Mesodermal cell (in vitro differentiated cells): ENCODE measurements around the gene CD81.

Experiments
- H3K27ac ChIP-seq: 2 replicates; pipeline ENCODE4 v1.7.0; 2013; ENCODE audit warnings: mild to moderate bottlenecking, low read depth, low read length, moderate library complexity; ENCODE audit not compliant: severe bottlenecking
- H3K36me3 ChIP-seq: 2 replicates; pipeline ENCODE4 v1.7.1; 2013; ENCODE audit warnings: mild to moderate bottlenecking, low read length, moderate library complexity; ENCODE audit not compliant: control insufficient read depth, insufficient read depth
- H3K4me1 ChIP-seq: one replicate; pipeline ENCODE4 v1.7.1; 2013; ENCODE audit warnings: mild to moderate bottlenecking, low read length; ENCODE audit not compliant: insufficient read depth, control insufficient read depth, poor library complexity, severe bottlenecking
- H3K4me3 ChIP-seq: 2 replicates; pipeline ENCODE4 v1.7.0; 2013; ENCODE audit warnings: low read length, control low read depth, mild to moderate bottlenecking; ENCODE audit not compliant: insufficient read depth, poor library complexity, severe bottlenecking; ENCODE audit errors: extremely low read depth
- H3K9me3 ChIP-seq: 2 replicates; pipeline ENCODE4 v1.7.1; 2013; ENCODE audit warnings: mild to moderate bottlenecking, low read length, moderate library complexity; ENCODE audit not compliant: control insufficient read depth
- WGBS, 2 experiments: methylation state at CpG; one replicate each; pipeline ENCODE4 v1.1.5; 2013; ENCODE audit warnings: missing lambda C conversion rate in 2 of 2; ENCODE audit not compliant: insufficient coverage in 2 of 2; 5-methylcytosine and 5-hydroxymethylcytosine counted together

CD81 gene

GRCh38 chr11:2406878-2407410, 29.8 kb downstream of the CD81 start:
- Histone ChIP-seq H3K9me3 (no peaks in the 10 kb centered on the region), H3K27ac (no peak overlapping the region), H3K36me3 (peaks cover 26% of the 10 kb centered on the region), H3K4me1 (peaks cover 8% of the 10 kb centered on the region), H3K4me3 (no peak overlapping the region)
- 88 to 89% methylated on average over 23 to 24 of the region's 24 CpGs for WGBS, 2 experiments

- peak overlapping the region; percentile 55 for H3K27ac ChIP-seq
- H3K4me3 ChIP-seq = no peak overlapping the region
- H3K9me3 ChIP-seq = no peaks in the 10 kb centered on the region
- peaks cover 5% of the 10 kb centered on the region for H3K4me1 ChIP-seq
- 81 to 94% methylated on average over 7 of the region's 11 CpGs for WGBS, 2 experiments
- H3K36me3 ChIP-seq = peaks cover 10% of the 10 kb centered on the region
Measured at GRCh38 chr11:2408671-2409070, 31.6 kb downstream of the CD81 start.

- H3K27ac ChIP-seq = peak overlapping the region; percentile 55
- H3K4me1 ChIP-seq = peaks cover 5% of the 10 kb centered on the region
- H3K36me3 ChIP-seq = peaks cover 5% of the 10 kb centered on the region
- 91% methylated on average over 9 to 12 of the region's 16 CpGs for WGBS, 2 experiments
- no peaks in the 10 kb centered on the region for H3K9me3 ChIP-seq
- H3K4me3 ChIP-seq = no peak overlapping the region
Measured at GRCh38 chr11:2409126-2409525, 32.0 kb downstream of the CD81 start.

GRCh38 chr11:2409611-2410468, 32.7 kb downstream of the CD81 start:
- Histone ChIP-seq H3K4me1 (peaks cover 5% of the 10 kb centered on the region), H3K27ac (peak overlapping the region; percentile 55), H3K4me3 (no peak overlapping the region), H3K36me3 (no peaks in the 10 kb centered on the region), H3K9me3 (no peaks in the 10 kb centered on the region)
- 85 to 89% methylated on average over 38 to 40 of the region's 42 CpGs for WGBS, 2 experiments

GRCh38 chr11:2410616-2411015, 33.5 kb downstream of the CD81 start:
- Histone ChIP-seq H3K9me3 (no peaks in the 10 kb centered on the region), H3K36me3 (no peaks in the 10 kb centered on the region), H3K27ac (no peak overlapping the region), H3K4me1 (peaks cover 5% of the 10 kb centered on the region), H3K4me3 (no peak overlapping the region)
- 92 to 95% methylated on average over 6 to 9 of the region's 9 CpGs for WGBS, 2 experiments

GRCh38 chr11:2411446-2412305, 34.6 kb downstream of the CD81 start:
- WGBS, 2 experiments = 91 to 95% methylated on average over 28 to 29 of the region's 30 CpGs
- no peaks in the 10 kb centered on the region for H3K9me3 ChIP-seq
- no peak overlapping the region for H3K4me3 ChIP-seq
- no peak overlapping the region for H3K27ac ChIP-seq
- H3K36me3 ChIP-seq = no peaks in the 10 kb centered on the region
- peaks cover 5% of the 10 kb centered on the region for H3K4me1 ChIP-seq

GRCh38 chr11:2412323-2412722, 35.2 kb downstream of the CD81 start:
- Histone ChIP-seq H3K4me1 (peaks cover 5% of the 10 kb centered on the region), H3K27ac (no peak overlapping the region), H3K4me3 (no peak overlapping the region), H3K36me3 (no peaks in the 10 kb centered on the region), H3K9me3 (no peaks in the 10 kb centered on the region)
- WGBS, 2 experiments = 93 to 98% methylated on average over 6 of the region's 6 CpGs

- Histone ChIP-seq H3K36me3 (no peaks in the 10 kb centered on the region), H3K9me3 (no peaks in the 10 kb centered on the region), H3K4me3 (no peak overlapping the region), H3K4me1 (peaks cover 5% of the 10 kb centered on the region), H3K27ac (no peak overlapping the region)
- WGBS, 2 experiments = 91 to 94% methylated on average over 32 to 42 of the region's 43 CpGs
Measured at GRCh38 chr11:2413742-2414579, 36.9 kb downstream of the CD81 start.

GRCh38 chr11:2414616-2415015, 37.5 kb downstream of the CD81 start:
- Histone ChIP-seq H3K4me3 (no peak overlapping the region), H3K36me3 (no peaks in the 10 kb centered on the region), H3K27ac (no peak overlapping the region), H3K9me3 (no peaks in the 10 kb centered on the region), H3K4me1 (peaks cover 5% of the 10 kb centered on the region)
- WGBS, 2 experiments = 89 to 90% methylated on average over 31 to 35 of the region's 35 CpGs

GRCh38 chr11:2415171-2415570, 38.1 kb downstream of the CD81 start:
- Histone ChIP-seq H3K27ac (no peak overlapping the region), H3K36me3 (no peaks in the 10 kb centered on the region)
- 93 to 94% methylated on average over 21 to 25 of the region's 28 CpGs for WGBS, 2 experiments

More at GRCh38 chr11:2415171-2415570, 38.1 kb downstream of the CD81 start:
- Histone ChIP-seq H3K4me3 (no peak overlapping the region), H3K9me3 (no peaks in the 10 kb centered on the region), H3K4me1 (no peaks in the 10 kb centered on the region)
